ENCODE measurements around the gene CCDC34.

The CCDC34 gene, protein sequence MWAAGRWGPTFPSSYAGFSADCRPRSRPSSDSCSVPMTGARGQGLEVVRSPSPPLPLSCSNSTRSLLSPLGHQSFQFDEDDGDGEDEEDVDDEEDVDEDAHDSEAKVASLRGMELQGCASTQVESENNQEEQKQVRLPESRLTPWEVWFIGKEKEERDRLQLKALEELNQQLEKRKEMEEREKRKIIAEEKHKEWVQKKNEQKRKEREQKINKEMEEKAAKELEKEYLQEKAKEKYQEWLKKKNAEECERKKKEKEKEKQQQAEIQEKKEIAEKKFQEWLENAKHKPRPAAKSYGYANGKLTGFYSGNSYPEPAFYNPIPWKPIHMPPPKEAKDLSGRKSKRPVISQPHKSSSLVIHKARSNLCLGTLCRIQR

DNA sequence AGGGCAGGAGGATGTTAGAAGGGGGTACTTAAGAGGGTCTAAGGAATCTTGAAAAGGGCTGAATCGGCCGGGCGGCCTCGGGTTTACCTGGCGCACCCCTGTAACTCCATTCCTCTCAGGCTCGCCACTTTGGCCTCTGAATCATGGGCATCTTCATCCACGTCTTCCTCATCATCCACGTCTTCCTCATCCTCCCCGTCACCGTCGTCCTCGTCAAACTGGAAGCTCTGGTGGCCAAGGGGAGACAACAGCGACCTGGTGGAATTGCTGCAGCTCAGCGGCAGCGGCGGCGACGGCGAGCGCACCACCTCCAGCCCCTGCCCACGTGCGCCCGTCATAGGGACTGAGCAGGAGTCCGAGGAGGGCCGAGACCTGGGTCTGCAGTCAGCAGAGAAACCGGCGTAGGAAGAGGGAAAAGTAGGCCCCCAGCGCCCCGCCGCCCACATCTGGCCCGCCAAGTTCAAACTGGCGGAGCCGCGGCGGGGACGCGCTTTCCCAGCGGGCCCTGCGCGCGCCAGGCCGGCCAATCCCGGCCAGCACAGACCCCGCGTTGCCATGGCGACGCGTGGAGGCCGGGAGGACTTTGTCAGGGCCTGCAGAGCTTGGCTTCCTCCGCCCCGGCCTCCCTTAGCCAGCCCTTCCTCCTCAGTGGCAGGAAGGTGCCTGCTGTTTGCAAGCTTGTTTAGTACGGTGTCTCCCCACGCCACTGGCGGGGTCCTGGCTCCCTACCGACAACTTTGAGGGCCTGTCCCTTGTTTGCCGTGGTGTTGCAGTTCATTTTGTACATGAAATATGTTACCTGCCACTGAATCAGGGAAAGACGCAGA is at the start of gene CCDC34:
CCDC34 (minus strand) TSS at position 467 of the 827 bp plus-strand sequence; CDS start at position 446, 21 bp downstream.
- peak; percentile 63 for DNase-seq (ENCODE audit: low read depth)

DNA sequence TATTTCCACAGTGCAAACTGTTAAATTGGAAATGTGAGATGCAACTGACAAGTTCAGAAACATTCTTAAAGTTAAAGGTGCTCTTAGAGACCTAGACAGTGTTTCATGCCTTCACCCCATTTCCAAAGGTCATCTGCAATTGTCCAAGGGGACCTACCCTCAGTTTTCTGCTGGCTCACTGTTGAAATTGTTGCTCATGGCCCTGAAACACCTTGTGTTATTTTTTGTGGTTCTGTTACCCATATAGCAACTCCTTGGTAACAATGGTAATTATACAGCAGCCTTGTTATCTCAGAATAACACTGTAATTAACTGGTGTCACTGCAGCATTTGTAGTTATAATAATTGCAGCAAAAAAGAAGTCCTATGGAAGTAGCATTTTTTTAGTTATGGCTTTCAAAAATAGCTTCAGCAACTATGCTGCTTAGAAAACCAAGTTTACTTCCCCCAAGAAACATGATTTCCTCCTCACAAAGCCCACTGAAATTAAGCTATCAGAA is 49.2 kb upstream of the CCDC34 start:
- no peak for DNase-seq (ENCODE audit: low read depth)

DNA sequence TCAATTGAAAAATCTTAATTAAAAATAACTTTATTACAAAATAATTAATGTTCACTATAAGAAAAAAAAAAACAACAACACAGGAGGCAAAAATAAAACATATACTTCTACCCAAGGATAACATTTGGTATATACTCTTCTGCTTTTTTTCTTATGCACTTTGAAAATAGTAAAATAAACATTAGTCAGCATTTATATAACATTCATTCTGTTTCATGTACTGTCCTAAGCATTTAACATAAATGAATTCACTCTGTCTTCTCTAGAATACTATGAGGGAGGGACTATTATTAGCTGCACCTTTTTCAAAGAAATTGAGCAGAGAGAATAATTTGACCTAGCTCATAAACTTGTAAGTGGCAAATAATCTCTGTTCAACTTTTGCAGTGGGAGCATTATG is 48.3 kb upstream of the CCDC34 start:
- DNase-seq (ENCODE audit: low read depth) = no peak

- DNase-seq (ENCODE audit: low read depth) = no peak
Observed at GRCh38 chr11:27410272-27410671, 47.3 kb upstream of the CCDC34 start.

DNA sequence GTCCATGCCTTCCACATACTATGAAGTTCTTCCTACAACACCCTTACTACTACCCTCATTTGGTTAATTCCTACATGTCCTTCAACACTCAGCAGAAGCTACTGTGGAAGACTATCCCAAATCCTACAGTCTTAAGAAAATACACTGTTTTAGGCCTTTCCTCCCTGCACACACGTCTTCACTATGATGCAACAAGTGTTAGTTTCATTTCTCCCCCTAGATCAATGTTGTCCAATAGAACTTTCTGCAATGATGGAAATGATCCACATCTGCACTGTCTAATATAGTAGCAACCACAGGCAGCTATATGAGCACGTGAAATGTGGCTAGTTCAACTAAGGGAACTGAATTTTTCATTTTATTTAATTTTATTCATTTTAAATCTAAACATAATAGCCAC is 46.7 kb upstream of the CCDC34 start:
- no peak for DNase-seq (ENCODE audit: low read depth)

DNA sequence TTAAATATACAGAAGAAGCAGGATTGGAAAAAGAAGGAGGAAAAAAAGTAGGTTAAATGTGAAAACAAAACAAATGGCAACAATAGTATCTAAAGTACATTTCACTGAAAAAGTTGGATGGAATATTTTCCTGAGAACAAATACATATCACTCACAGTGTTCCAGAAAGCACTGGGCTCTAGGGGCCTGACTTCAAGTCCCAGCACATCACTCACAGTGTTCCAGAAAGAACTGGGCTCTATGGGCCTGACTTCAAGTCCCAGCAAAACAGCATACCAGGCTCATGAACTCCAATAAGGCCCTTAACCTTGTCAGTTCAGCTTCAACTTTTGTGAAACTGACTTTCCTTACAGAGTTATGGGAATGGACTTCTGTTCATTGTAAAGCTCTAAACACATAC is 46.0 kb upstream of the CCDC34 start:
- no peak for DNase-seq (ENCODE audit: low read depth)

DNA sequence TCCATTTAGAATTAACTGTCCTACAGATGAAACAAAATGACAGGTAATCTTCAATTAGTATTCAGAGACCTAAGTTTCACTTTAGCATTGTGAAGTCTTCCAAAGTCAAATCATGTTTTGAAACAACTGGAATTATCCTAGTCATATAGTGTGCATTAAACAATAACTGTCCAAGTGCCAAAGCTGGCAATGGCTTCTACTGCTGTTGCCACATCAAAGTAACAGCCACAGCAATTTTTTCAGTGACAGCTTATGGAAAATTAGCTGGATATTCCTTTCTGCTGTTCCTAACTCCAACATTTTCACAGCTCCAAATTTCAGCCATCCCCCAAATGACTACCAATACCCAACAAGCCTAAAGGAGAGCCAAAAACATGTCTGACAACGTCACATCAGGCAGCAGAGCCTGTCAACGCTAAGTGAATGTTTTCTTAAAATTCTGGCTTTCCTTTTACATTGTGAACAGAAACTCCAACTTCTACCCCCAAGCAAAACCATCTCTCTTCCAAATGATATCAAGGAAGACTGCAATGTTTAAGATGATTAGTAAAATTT is 45.3 kb upstream of the CCDC34 start:
- DNase-seq (ENCODE audit: low read depth) = no peak

- DNase-seq (ENCODE audit: low read depth) = no peak
Observed at GRCh38 chr11:27406498-27407354, 43.7 kb upstream of the CCDC34 start.

GRCh38 chr11:27405134-27405533 is 42.1 kb upstream of the CCDC34 start:
- no peak for DNase-seq (ENCODE audit: low read depth)

- DNase-seq (ENCODE audit: low read depth) = no peak
Observed at GRCh38 chr11:27404427-27404826, 41.4 kb upstream of the CCDC34 start.

GRCh38 chr11:27403195-27403594 is 40.2 kb upstream of the CCDC34 start:
- DNase-seq (ENCODE audit: low read depth) = no peak

DNA sequence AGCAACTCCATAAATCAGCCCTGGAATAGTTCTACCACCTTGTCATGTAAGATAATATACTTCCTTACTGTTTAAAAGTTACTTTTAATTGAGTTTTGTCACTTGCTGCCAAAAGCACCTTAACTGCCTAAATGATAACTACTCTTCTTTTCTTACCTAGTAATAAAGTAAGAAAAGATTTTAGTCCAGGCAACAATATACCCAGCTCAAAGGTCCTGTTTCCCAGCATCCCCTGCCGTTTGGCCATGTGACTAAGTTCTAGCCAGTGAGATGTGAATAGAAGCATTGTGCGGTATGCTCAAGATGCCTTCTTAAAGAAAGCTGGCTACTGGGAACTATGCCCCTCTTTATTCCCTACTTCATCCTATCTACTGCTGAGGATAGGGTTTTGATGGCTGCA is 39.4 kb upstream of the CCDC34 start:
- DNase-seq (ENCODE audit: low read depth) = no peak

GRCh38 chr11:27401833-27402316 is 38.9 kb upstream of the CCDC34 start:
- DNase-seq (ENCODE audit: low read depth) = no peak

DNA sequence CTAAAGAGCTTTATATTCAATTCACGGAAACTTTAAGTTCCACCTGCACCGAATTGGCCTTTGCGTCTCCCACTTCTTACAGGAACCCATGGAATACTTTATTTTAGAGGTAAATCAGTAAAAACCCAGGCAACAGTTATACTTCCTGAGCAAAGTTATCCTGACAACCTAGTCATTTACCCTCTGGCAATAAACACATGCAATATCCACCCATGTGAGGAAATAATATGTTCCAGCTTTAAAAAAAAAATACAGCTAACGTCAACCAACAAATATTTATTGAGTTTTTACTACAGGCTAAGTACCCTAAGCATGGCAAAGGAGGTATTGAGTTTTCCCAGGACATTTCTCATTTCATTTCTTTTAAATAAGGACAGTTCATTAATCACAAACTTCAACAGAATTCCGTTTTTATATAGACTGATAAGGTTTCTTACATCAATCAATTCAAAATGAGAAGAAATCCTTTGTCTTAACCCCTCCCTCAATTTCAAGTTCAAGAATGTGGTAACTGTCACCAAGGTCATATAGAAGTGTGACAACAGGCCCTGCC is 38.3 kb upstream of the CCDC34 start:
- no peak for DNase-seq (ENCODE audit: low read depth)

GRCh38 chr11:27398400-27398770 is 35.4 kb upstream of the CCDC34 start:
- DNase-seq (ENCODE audit: low read depth) = no peak

GRCh38 chr11:27397624-27398399 is 34.8 kb upstream of the CCDC34 start:
- no peak for DNase-seq (ENCODE audit: low read depth)

- no peak for DNase-seq (ENCODE audit: low read depth)
Observed at GRCh38 chr11:27396259-27396839, 33.3 kb upstream of the CCDC34 start.

DNA sequence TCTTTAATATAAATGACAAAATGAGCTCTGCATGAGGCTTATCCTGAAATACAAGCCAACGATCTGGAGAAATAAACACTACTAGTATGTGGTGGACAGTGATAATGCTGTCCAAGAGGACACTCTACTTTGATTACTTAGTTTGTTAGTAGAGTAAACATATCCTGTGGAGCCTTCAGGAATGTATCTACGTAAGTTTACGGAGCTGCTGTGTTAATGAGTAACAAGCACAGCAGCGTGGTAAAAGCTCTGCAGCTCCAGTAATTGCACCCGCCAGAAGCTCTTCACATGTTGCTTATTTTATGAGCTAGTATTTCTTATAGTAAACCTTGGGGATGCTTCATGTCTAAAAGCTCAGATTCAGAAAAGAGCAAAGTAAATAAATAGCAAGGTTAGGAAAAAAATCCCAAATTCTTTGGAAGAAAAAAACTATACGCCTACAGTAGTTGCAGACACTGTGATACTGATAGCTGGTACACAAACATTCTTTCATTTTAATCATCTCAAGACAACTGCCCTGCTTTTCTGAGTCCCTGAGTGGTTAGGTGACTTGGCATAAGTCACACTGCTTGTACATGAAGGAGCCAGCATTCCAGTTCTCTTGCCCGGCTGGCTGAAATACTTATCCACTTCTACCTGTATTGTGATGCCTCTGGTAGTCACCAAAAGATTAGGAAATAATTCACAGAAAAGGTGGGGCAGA is 32.7 kb upstream of the CCDC34 start:
- DNase-seq (ENCODE audit: low read depth) = no peak

DNA sequence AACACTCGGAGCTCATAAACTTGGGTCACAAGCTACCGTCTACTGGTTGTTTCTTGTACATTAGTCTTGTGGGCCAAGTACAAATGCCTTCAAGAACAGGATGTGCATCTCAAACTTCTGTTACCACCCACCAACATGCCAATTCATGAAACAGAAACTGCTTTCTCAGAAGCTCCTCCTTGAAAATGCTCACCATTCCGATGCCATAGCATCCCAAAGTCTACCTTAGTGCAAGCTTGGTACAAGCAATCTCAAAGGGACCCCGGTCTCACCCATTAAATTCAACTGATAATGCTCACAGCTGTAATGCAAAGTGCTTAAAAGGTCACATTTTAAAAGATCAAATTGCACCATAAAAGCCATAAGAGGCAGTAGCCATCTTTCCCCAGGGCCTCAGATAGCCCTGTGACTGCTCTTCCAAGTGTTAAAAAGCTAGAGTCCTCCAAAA is 31.8 kb upstream of the CCDC34 start:
- DNase-seq (ENCODE audit: low read depth) = no peak

Data from non-pigmented ciliary epithelial cell (primary cell).